NCI-H774 (cell line): Measurements from ENCODE around the gene AGBL3.
A peak's percentile ranks its signal among the peaks of the same experiment; 100 is the strongest.
"Not testable (repeated sequence)": the region's sequence is repeated elsewhere in the genome, so short reads cannot be mapped to it uniquely, and the experiment has no call there.

Source experiments
- DNase-seq: peaks from one replicate; lab custom pipeline; 2025; lab: John Stamatoyannopoulos, UW

AGBL3 gene

DNA sequence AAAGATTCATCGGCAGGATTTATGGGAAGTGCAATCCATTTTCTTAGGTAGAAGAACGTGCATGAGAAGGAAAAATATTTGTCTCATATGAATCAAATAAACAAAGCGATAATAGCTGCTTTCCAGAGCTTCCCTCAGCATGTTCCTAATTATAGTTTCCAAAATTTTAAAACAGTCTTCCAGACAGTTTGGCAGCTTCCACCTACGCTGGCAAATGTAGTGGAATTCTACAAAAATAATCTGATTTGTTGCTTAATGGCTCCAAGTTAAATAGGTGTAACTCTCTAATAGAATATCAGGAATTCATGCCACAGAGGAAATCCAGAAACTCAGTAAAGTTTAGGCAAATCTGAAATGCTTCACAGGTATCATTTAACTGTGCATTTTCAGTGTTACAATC, 23.3 kb upstream of the AGBL3 start:
- DNase-seq, result no peak

DNA sequence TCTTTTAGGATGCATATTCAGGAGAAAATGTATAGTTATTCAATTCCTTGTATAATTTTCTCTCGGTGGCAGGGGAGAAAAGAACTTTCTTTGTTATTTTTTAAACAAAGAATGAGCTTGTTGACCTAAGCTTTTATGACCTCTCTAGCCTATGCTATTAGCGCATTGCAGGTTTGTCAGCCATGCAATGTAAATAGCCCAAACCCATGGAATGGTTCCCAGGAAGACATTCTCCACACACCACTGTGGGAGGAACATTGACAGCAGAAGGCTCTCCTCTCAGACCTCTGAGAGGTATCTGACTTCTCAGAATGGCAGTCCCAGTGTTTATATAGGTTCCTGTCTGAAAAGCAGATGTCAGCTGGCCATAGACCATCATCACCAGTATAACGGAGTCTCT, 19.6 kb upstream of the AGBL3 start:
- peak; percentile 40 for DNase-seq

DNA sequence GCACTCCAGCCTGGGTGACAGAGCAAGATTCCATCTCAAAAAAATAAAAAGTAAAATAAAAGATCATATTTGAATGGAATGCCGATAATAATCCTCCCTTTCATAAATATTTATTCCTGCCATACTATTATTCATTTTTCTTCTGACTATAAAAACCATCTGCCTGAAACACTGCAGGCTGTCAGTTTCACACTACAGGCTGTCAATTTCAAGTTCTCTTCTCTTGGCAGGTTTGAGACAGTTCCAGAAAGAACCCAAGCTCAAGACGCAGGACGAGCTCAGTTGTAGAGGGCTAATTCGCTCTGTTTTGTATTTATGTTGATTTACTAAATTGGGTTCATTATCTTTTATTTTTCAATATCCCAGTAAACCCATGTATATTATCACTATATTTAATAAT, 18.2 kb upstream of the AGBL3 start:
- DNase-seq, result no peak

DNA sequence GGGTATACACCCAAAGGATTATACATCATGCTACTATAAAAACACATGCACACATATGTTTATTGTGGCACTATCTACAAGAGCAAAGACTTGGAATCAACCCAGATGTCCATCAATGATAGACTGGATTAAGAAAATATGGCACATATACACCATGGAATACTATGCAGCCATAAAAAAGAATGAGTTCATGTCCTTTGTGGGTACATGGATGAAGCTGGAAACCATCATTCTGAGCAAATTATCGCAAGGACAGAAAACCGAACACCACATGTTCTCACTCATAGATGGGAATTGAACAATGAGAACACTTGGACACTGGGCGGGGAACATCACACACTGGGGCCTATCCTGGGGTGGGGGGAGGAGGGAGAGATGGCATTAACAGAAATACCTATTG, 4.7 kb upstream of the AGBL3 start:
- not testable (repeated sequence) for DNase-seq

DNA sequence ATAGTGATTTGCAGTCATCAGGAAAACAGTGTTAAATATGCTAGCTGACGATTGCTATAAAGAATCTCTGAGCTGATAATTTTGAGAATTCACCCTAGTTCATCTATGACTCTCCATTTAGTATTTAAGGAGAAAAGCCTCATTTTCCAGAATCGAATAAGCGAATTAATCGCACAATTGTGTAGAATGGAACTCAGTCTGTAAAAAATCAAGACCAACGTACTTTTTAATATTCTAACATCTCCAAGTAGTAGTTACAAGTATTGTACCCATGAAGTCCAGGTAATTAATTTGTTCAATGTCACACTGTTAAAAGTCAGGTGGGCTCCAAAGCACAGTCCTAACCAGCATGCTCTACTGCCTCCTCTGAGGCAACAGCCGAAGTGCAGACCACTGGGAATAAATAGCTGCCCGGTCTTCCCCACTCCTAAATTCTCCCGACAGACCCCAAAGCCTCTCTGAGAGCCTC, 380 bp upstream of the AGBL3 start:
- no peak for DNase-seq

DNA sequence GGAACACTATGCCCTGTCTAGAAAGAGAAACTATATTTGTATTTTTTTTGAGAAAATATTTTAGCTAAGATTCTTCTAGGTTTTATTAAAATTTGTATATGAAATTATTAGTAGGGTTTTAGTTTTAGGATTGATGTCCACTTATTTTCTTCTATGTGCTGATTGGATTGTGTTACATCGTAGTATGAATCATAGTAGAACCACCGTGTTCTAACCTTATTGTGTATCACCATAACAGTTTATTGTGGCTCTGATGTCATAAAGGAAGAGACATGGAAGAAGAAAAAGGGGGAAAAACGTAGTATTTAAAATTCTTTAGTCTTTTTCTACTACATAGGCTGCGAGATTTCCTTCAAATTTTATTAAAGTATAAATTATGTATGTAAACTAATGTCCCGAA, 1.9 kb downstream of the AGBL3 start:
- no peak for DNase-seq

DNA sequence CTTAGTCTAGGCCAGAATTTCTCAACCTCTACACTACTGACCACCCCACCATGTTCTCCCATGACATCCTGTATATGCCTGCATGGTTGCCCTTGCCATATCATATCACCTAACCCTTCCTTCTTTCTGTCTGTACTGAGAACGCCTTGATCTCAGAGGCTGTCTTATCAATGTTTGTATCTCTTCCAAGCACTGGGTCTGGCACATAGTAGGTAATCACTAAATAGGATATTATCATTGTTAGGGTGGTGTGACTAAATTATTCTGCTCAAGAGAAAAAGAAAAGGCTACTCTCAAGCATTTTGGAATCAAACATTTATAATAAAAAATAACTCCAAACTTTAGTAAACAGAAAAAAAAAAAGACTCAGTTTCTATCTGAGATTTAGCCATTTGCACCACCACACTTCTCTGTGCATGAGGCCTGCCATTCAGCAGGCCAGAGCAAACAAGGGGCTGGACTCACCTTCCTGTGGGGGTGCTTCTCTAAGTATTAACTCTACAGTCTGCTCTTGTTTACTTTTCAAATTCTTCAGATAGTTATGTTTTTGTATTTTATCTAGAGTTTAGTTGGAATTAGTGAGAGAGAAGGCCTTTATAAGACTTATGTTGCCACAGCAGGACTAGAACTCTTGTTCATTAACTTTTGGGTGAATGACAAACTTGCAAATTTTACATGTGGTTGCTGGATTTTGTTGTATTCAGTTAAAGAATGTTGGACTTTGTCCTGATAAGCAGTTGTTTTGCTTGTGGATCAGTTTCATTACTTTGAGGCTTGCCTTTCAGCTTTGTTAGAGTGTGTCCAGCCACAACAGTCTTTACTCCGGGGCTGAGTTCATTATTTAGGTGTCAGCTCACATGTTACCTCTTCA, 5.4 kb downstream of the AGBL3 start:
- DNase-seq, result no peak

DNA sequence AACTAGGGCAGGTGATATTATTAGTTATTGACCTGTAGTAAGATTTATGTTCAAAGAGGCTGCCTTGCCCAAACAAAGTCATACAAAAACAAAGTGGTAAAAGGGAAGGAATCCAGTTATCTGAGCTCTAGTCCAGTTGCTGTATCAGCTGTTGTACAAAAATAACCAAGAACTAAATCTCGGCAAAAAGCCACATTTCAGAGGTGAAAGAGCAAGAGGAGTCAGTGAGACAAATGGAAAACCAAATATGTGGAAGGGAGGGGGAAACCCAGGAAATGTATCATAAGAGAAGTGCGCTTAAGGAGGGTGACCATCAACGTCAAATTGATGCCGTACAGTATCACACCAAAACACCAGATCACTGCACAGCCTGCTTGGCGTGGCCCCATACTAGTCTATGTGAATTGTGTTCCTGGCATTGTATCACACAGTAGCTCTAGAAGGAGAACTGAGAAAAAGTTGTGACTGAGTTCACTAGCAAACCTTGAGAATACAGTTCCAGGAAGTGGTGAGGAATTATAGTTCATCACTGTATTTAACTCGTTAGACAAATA, 6.4 kb downstream of the AGBL3 start:
- no peak for DNase-seq

DNA sequence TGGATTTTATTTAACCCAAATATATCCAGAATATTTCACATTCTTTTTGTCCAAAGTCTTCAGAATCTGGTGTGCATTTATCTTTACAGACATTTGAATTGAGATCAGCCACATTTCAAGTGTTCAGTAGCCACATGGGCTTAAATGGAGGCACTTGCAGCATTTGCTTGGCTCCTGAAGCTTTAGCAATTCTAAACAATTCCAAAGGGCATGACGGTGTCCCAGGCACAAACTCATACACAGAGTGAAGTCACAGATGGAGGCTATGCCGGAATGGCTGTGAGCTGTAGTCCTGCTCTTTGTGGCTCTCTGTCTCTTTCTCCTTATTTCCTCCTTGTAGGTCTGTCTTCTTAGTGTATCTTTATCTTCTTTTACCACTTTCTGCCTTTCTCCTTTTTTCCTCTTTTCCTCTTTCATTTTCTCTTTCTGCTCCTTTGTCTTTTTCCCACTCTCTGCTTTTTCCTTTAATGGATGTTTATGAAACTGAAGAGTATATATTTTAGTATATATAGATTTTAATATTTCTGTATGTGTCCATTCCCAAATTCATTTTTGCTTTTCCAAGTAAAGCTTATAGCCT, 7.7 kb downstream of the AGBL3 start:
- DNase-seq, result no peak

DNA sequence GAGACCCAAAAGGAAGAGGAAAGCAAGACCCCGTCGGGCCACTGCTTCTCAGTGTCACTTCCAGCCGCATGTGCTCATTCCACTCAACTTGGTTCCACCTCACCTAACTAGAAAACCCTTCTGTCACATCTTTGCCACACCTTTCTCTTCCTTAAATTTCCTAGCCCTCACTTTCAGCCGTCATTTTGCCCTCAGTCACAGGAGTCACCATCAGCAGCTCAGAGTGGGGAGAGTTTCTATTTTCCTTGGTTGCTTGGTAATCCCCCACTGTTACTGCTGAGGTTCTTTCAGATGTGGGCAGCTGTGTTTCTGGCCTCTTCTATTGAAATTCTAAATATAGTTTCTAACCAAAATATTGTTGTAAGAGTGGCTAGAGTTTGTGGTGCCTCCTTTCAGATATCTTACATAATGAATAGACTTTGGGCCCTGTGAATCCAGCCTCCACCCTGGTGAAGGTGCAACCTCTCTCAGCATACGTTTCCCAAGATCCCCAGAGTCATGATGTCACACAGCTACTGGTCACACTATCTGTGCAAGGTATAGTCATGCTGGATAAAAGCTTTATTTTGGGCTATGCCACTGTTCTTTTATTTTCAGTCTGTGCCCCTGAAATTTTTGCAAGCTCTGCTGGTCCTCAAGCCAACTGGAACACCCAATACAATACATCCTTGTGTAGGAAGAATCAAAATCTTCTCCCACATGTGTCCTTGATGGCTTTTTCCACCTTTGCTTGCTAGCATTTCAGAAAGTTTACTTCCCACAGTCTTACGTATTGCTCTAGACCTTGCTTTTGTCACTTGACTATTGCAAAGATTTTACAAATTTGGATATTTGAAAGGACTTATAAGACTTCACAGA, 9.2 kb downstream of the AGBL3 start:
- no peak for DNase-seq

DNA sequence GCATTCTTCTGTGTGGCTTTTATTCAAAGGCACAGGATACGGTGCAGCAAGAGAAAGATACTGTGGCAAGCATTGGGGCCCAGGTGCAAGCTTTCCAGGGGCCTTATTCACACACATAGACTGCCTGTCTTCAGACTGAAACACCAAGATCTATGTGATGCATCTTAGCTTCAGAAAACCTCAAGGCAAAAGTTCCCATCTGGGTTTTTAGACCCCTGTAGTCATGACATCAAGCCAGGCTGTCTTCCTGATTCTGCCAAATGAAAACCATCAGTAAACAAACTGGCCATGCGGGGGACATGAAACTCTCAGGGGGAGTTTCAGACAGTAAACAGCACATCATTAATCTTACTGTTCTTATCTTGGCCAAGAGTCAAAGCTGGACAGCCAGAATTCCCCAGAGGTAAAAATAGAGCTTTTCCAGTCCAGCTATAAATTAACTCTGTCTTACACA, 9.8 kb downstream of the AGBL3 start:
- DNase-seq, result no peak

DNA sequence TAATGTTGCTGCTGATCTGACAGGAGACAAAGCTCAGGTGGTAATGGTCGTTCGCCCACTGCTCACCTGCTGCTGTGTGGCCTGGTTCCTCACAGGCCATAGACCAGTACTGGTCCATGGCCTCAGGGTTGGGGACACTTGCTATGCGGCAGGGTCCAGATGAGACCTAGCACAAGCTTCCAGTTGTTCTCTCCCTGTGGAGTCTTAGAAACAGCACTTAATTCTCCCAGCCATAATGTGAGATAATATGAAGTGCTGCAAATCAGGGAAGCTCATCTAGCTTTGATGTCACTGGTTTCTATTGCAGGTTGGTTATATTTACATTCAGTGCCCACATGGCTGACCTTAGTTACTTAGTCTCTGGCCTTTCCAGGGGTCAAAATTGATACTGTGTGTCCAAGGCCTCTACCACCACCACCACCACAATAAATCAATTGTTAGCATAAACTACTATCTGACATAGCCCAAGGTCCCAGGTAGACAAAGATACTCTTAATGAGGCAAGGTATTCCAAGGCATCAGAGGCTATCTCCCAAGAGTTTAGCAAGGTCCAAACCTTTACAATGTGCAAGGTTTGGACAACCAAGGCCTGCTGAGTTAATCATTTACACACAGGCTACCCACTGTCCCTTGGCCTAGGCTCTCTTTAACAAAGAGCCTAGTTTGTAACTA, 11.0 kb downstream of the AGBL3 start:
- DNase-seq, result no peak

DNA sequence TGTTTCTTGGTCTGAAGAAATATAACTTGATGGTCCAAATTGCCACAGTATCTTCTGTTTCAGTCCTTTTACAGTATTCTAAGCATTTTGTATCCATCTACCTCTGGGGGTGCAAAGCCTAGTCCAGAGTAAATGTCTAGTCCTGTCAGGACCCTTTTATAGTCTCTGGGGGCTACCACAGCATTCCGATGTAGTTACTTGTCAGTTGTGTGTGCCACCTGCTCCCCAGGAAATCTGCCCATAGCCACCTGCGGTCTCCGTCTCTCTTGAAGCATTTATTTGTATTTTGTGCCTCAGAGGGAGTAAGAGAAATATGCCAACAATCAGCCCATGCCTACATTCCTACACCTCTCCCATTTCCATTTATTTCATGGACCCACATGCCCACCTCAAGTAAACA, 12.8 kb downstream of the AGBL3 start:
- DNase-seq, result no peak

DNA sequence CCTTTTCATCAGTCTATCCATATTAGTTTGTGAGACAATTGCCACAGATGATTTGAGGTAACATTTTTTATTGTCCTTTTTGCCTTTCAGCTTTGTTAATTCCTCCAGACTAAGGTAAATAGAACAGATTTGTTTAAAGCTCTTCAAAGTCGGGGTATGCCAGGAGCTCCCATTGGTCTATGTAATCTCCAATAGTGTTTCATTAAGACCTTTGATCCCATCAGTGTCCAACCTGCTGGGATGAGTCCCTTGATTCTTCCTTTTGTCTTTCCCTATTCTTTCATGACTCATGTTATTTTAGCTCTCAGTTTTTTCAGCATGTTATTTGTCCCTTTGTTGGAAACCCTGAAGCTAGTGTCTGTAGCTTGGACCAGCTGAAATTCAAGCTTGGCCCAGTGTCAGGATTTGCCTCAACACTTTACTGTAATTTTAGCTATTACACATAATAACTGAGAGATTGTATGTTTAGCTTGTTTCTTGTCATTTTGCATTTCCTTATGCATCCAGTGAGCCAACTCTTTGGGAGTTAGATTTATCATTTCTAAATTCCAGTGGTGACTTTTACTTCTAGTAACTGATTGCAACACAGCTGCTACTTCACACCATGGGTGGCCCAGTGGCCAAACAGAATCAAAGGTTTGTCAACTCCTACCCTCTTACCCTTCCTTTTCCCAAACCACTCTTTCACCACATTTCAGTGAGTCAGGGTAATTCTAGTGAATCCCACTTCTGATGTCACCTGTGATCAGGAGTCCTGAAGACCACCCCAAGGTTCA, 15.3 kb downstream of the AGBL3 start:
- no peak for DNase-seq

DNA sequence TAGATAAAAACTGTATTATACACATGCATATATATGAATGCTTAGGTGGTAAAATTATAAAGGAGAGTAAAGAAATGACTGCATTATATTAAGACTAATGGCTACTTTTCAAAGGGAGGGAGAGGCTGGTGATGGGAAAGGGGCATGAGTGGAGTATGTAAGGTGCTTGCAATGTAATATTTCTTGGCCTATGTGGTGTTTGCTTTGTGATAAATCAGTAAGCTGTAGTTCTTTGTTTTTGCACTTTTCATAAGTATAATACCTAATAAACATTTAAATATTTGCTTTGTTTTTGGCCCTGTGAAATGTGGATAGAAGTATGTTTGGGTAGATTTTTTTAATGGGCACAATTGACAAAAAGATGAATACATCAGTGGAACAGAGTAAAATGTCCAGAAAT, 25.9 kb downstream of the AGBL3 start:
- DNase-seq, result no peak

DNA sequence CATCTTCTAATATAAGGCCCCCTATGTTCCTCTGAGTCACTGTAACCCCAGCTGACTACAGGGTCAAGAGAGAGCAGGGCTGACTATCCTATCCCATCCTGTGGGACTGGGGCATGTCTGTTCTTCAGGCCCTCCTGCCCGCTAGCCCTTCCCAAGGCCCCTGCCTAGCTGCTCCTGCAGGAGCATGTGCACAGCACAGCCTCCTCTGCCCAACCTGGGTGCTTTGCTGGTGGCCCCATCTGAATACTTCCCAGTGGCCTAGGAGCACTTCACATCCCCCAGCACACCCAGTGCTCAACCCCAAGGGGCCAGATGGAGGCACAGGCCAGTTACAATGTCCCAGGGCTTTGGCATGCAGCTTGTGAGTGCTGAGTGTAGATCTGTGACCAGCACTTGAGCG, 37.3 kb downstream of the AGBL3 start:
- DNase-seq, result no peak

DNA sequence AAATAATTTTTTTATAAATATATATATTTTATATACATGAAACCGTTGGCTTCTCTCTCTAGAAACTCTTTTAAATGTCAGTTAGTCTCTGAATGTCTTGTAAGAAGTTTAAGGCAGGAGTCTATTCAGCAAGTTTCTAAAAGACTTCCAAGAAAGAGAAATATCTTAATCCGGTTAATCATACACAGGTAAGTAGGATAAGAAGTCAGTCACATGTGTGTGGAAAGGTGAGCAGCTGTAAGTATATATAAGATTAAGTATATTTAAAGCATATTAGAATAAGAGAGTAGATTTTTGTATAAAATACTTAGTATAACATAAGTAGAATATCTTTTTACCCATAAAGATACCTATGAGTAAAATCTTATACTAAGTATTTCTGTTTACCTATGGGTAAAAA, 48.9 kb downstream of the AGBL3 start:
- no peak for DNase-seq

DNA sequence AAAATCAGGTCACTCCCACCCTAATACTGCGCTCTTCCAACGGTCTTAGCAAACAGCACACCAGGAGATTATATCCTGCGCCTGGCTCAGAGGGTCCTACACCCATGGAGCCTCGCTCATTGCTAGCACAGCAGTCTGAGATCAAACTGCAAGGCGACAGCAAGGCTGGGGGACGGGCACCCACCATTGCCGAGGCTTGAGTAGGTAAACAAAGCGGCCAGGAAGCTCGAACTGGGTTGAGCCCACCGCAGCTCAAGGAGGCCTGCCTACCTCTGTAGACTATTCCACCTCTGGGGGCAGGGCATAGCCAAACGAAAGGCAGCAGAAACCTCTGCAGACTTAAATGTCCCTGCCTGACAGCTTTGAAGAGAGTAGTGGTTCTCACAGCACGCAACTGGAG, 80.7 kb downstream of the AGBL3 start:
- DNase-seq, result not testable (repeated sequence)

DNA sequence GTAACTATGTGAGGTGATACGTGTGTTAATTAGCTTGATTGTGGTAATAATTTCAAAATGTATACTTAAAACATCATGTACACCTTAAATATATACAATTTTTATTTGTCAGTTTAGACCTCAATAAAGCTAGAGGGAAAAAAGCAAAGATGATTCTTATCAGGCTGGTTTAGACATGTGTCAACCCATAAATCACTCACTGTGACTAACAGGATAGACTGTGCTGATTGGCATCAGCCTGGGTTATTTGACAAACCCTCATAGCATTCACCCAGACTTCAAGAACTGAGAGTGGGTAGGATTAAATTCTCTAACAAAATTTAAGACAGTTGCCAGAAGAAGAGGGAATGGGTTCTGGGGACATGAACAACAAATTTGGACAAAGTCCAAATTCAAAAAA, 87.8 kb downstream of the AGBL3 start:
- no peak for DNase-seq

DNA sequence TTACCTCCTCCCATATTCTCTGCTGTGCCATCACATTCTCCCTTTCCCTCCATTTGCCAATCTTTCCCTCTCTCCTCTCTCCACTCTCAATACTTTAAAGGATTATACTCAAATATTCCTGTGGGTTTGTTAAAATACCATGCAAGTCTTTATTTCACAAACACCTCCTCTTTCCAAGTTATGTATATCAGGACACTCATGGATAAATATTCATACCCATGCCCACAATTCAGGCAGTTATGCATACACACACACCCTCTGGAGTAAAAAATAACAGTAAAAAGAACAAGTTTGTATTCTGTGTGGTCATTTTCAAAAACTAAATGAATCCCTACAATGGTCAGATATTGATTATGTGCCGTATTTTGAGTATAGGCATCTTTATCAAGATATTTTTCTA, 88.2 kb downstream of the AGBL3 start:
- DNase-seq, result no peak

DNA sequence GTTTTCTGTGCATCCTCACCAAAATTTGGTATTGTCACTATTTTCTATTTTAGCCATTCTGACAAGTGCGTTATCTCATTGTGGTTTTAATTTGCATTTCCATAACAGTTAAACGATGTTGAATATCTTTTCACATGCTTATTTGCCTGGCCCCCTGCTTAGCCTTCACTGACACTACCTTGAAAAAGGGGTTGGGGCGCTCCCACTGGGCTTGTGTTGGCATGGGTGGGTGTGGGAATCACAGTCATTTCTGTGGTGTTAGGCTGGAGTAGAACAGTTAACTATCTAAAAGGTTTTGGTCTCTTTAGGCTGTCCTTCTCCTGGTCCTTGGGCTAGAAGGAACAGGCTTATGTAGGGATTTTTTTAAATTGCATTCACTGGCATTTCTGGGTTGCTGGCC, 89.4 kb downstream of the AGBL3 start:
- DNase-seq, result no peak
